H4 (cell line): ENCODE results near the gene RAC3. TPM values are rescaled to one million over a fixed set of nuclear protein-coding genes. Genes with fewer than 3 reads are reported as not detected.

Experiments
- DNase-seq: peaks from one replicate; pipeline ENCODE4 v3.0.0-alpha.2; 2015; ENCODE audit warnings: low spot score
- total RNA-seq: library from RNA; depleted of rRNA; stranded (reverse); fragments of >200 nt; shearing (Covaris generic); gene quantifications from 2 replicates; pipeline ENCODE4 v1.2.3, GENCODE V29; 2014

Gene RAC3
- total RNA-seq, 1 experiment from 2014 or later: 21.6 TPM

- no peak for DNase-seq
These were observed 32.6 kb upstream of the RAC3 start for GRCh38 chr17:81998691-81999438.

GRCh38 chr17:81999587-81999975 lies 31.9 kb upstream of the RAC3 start:
- no peak for DNase-seq

- no peak for DNase-seq
These were observed 31.3 kb upstream of the RAC3 start for GRCh38 chr17:81999976-82000802.

- no peak for DNase-seq
These were observed 30.5 kb upstream of the RAC3 start for GRCh38 chr17:82000803-82001570.

- DNase-seq: no peak
These were observed 29.9 kb upstream of the RAC3 start for GRCh38 chr17:82001571-82002056.

GRCh38 chr17:82003411-82004381 lies 27.8 kb upstream of the RAC3 start:
- peak; percentile 90 for DNase-seq

GRCh38 chr17:82004517-82005455 lies 26.7 kb upstream of the RAC3 start:
- no peak for DNase-seq

GRCh38 chr17:82005701-82006348 lies 25.7 kb upstream of the RAC3 start:
- DNase-seq: no peak

GRCh38 chr17:82006468-82007227 lies 24.8 kb upstream of the RAC3 start:
- DNase-seq: no peak

- DNase-seq: no peak
These were observed 24.3 kb upstream of the RAC3 start for GRCh38 chr17:82007228-82007494.

- DNase-seq: no peak
These were observed 23.8 kb upstream of the RAC3 start for GRCh38 chr17:82007495-82008257.

- no peak for DNase-seq
These were observed 23.1 kb upstream of the RAC3 start for GRCh38 chr17:82008258-82008940.

GRCh38 chr17:82008941-82009405 lies 22.5 kb upstream of the RAC3 start:
- DNase-seq: no peak

- DNase-seq: no peak
These were observed 22.1 kb upstream of the RAC3 start for GRCh38 chr17:82009413-82009812.

GRCh38 chr17:82010575-82011525 lies 20.6 kb upstream of the RAC3 start:
- DNase-seq: no peak

- DNase-seq: no peak
These were observed 19.8 kb upstream of the RAC3 start for GRCh38 chr17:82011617-82012187.
